ENCODE data around the gene KMT2E.

DNA sequence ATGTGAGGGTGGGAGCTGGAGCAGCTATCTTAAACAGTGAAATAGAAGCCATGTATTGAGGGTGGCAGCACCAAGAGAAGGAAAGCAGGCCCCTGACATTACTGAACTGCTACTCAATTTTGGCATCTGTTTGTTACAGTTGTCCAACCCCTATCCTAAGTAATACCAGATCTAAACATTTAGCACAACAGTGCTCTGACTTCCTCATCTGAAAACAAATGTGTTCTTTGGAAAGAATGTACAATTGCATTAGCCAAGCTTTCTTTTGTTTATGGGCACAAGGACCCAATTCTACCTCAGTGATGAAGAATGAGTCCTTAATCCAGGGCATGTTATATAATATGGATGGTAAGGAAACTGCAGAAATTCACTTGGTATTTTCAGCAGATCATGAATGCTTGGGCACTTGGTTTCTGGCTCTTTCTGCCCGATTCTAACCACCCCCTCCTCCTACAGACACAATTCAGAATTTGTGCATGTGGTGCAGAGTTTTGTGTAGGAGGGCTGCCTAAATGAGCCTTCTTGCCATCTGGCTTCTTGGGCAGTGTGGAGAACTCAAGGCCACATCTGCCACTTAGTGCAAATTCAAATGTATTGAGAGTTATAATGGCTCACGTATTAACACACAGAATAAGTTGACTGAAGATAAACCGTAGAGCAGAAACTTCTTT is 36.9 kb upstream of the KMT2E start:
- TF ChIP-seq, protein P1, sequence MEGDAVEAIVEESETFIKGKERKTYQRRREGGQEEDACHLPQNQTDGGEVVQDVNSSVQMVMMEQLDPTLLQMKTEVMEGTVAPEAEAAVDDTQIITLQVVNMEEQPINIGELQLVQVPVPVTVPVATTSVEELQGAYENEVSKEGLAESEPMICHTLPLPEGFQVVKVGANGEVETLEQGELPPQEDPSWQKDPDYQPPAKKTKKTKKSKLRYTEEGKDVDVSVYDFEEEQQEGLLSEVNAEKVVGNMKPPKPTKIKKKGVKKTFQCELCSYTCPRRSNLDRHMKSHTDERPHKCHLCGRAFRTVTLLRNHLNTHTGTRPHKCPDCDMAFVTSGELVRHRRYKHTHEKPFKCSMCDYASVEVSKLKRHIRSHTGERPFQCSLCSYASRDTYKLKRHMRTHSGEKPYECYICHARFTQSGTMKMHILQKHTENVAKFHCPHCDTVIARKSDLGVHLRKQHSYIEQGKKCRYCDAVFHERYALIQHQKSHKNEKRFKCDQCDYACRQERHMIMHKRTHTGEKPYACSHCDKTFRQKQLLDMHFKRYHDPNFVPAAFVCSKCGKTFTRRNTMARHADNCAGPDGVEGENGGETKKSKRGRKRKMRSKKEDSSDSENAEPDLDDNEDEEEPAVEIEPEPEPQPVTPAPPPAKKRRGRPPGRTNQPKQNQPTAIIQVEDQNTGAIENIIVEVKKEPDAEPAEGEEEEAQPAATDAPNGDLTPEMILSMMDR (tag by site-specific recombination; IDR thresholded peaks at IDR 0.05) = no peak
- TF ChIP-seq YY1 (tag by site-specific recombination; IDR thresholded peaks at IDR 0.05) (no peak), ZNF621 (tag by site-specific recombination; IDR thresholded peaks at IDR 0.05) (no peak), ZNF174 (tag by site-specific recombination; IDR thresholded peaks at IDR 0.05) (no peak), ZNF146 (tag by site-specific recombination; IDR thresholded peaks at IDR 0.05) (no peak), ZFP37 (tag by site-specific recombination; IDR thresholded peaks at IDR 0.05) (no peak), HOXD13 (CRISPR knock-in tag; IDR thresholded peaks at IDR 0.05; ENCODE audit: borderline replicate concordance) (no peak), HOXA7 (CRISPR knock-in tag; IDR thresholded peaks at IDR 0.05; ENCODE audit: borderline replicate concordance) (no peak), KLF16 (tag by site-specific recombination; IDR thresholded peaks at IDR 0.05) (no peak)
- TF ChIP-seq, protein P2, sequence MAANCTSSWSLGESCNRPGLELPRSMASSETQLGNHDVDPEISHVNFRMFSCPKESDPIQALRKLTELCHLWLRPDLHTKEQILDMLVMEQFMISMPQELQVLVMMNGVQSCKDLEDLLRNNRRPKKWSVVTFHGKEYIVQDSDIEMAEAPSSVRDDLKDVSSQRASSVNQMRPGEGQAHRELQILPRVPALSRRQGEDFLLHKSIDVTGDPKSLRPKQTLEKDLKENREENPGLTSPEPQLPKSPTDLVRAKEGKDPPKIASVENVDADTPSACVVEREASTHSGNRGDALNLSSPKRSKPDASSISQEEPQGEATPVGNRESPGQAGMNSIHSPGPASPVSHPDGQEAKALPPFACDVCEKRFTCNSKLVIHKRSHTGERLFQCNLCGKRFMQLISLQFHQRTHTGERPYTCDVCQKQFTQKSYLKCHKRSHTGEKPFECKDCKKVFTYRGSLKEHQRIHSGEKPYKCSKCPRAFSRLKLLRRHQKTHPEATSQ (tag by site-specific recombination; IDR thresholded peaks at IDR 0.05) = no peak
- TF ChIP-seq, protein P3, sequence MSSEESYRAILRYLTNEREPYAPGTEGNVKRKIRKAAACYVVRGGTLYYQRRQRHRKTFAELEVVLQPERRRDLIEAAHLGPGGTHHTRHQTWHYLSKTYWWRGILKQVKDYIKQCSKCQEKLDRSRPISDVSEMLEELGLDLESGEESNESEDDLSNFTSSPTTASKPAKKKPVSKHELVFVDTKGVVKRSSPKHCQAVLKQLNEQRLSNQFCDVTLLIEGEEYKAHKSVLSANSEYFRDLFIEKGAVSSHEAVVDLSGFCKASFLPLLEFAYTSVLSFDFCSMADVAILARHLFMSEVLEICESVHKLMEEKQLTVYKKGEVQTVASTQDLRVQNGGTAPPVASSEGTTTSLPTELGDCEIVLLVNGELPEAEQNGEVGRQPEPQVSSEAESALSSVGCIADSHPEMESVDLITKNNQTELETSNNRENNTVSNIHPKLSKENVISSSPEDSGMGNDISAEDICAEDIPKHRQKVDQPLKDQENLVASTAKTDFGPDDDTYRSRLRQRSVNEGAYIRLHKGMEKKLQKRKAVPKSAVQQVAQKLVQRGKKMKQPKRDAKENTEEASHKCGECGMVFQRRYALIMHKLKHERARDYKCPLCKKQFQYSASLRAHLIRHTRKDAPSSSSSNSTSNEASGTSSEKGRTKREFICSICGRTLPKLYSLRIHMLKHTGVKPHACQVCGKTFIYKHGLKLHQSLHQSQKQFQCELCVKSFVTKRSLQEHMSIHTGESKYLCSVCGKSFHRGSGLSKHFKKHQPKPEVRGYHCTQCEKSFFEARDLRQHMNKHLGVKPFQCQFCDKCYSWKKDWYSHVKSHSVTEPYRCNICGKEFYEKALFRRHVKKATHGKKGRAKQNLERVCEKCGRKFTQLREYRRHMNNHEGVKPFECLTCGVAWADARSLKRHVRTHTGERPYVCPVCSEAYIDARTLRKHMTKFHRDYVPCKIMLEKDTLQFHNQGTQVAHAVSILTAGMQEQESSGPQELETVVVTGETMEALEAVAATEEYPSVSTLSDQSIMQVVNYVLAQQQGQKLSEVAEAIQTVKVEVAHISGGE (tag by site-specific recombination; conservative IDR thresholded peaks at IDR 0.05; ENCODE audit: low read depth) = no peak

All from HEK293 (cell line).